Activated CD8-positive, alpha-beta T cell treated with anti-CD3 and anti-CD28 coated beads for 36 hours (primary cell): ENCODE results near the gene FGF3. TPM values are rescaled to one million over a fixed set of nuclear protein-coding genes. Genes with fewer than 3 reads are reported as not detected.

ENCODE experiments used
- ATAC-seq: fragments of 200-7000 bp; cut with Tn5 transposase; one replicate; pipeline ENCODE4 v1.10.0; 2021; ENCODE audit warnings: mild to moderate bottlenecking, moderate library complexity
- CTCF ChIA-PET: fragments of 350-600 bp; sonication (Branson Sonifier 250); formaldehyde crosslinking; loops from one replicate; lab custom pipeline; 2021; ENCODE audit warnings: antibody characterized with exemption; lab: Charles Lee
- POLR2A ChIA-PET: fragments of 350-600 bp; sonication (Branson Sonifier 250); formaldehyde crosslinking; loops from one replicate; lab custom pipeline; 2021; ENCODE audit warnings: antibody characterized with exemption; lab: Charles Lee
- DNase-seq: peaks from one replicate; pipeline ENCODE4 v3.0.0-alpha.2; 2020
- H3K27ac Mint-ChIP-seq: one replicate; pipeline ENCODE4 v1.8.0; 2021; ENCODE audit warnings: mild to moderate bottlenecking, mixed read lengths
- H3K27me3 Mint-ChIP-seq: one replicate; pipeline ENCODE4 v1.8.0; 2021; ENCODE audit warnings: mixed read lengths
- H3K36me3 Mint-ChIP-seq: one replicate; pipeline ENCODE4 v1.8.0; 2021; ENCODE audit warnings: low read depth, mixed read lengths
- H3K4me1 Mint-ChIP-seq: one replicate; pipeline ENCODE4 v1.8.0; 2021; ENCODE audit warnings: low read depth, mixed read lengths
- H3K4me3 Mint-ChIP-seq: one replicate; pipeline ENCODE4 v1.8.0; 2021; ENCODE audit warnings: mild to moderate bottlenecking, moderate library complexity, mixed read lengths
- H3K9me3 Mint-ChIP-seq: one replicate; pipeline ENCODE4 v1.8.0; 2021; ENCODE audit warnings: mixed read lengths
- CTCF ChIP-seq: fragments of 200-600 bp; IDR thresholded peaks from one replicate; pipeline ENCODE4 v1.8.0; 2022; ENCODE audit warnings: antibody characterized with exemption, mild to moderate bottlenecking
- intact Hi-C: fragments of 100-400 bp; cut with micrococcal nuclease; formaldehyde crosslinking; loops from one replicate; pipeline ENCODE4 v1.10.0; 2022
- total RNA-seq, 2 experiments: library from RNA; stranded (reverse); gene quantifications; one replicate each; pipeline ENCODE4 v1.2.3, GENCODE V29; 2021

Gene FGF3
- total RNA-seq, 2 experiments from 2014 or later: not detected

GRCh38 chr11:69797737-69798528, 21.3 kb downstream of the FGF3 start:
- Mint-ChIP-seq H3K27me3 (no peaks in the 10 kb centered on the region), H3K36me3 (no peaks in the 10 kb centered on the region), H3K9me3 (no peaks in the 10 kb centered on the region), H3K4me3 (no peak overlapping the region), H3K4me1 (no peaks in the 10 kb centered on the region), H3K27ac (no peak overlapping the region)
- POLR2A ChIA-PET: no interaction called here
- intact Hi-C loops: no loop called here
- no peak for TF ChIP-seq CTCF
- ATAC-seq: no peak
- CTCF ChIA-PET: interaction anchor here (1.0 kb wide), 1 partner anchor 105 kb away, joined by 4 read pairs; no protein-coding TSS in a partner anchor
- DNase-seq: no peak

- CTCF ChIA-PET: interaction anchor here (1.0 kb wide), 1 partner anchor 105 kb away, joined by 4 read pairs; no protein-coding TSS in a partner anchor
- no peaks in the 10 kb centered on the region for H3K36me3 Mint-ChIP-seq
Measured at GRCh38 chr11:69797156-69797555, 22.1 kb downstream of the FGF3 start.

GRCh38 chr11:69796063-69796462, 23.2 kb downstream of the FGF3 start:
- no peak overlapping the region for H3K4me3 Mint-ChIP-seq
- no peaks in the 10 kb centered on the region for H3K36me3 Mint-ChIP-seq
- intact Hi-C loops: no loop called here
- ATAC-seq: no peak
- POLR2A ChIA-PET: no interaction called here
- CTCF ChIA-PET: no interaction called here
- no peak for TF ChIP-seq CTCF
- H3K27me3 Mint-ChIP-seq: no peaks in the 10 kb centered on the region
- H3K27ac Mint-ChIP-seq: no peak overlapping the region
- no peak for DNase-seq
- H3K4me1 Mint-ChIP-seq: no peaks in the 10 kb centered on the region
- no peaks in the 10 kb centered on the region for H3K9me3 Mint-ChIP-seq

More at GRCh38 chr11:69797156-69797555, 22.1 kb downstream of the FGF3 start:
- POLR2A ChIA-PET: no interaction called here
- H3K9me3 Mint-ChIP-seq: no peaks in the 10 kb centered on the region
- intact Hi-C loops: no loop called here
- no peak for TF ChIP-seq CTCF
- no peaks in the 10 kb centered on the region for H3K27me3 Mint-ChIP-seq
- H3K27ac Mint-ChIP-seq: no peak overlapping the region
- H3K4me1 Mint-ChIP-seq: no peaks in the 10 kb centered on the region
- ATAC-seq: no peak
- no peak for DNase-seq
- no peak overlapping the region for H3K4me3 Mint-ChIP-seq

GRCh38 chr11:69791276-69792180, 27.7 kb downstream of the FGF3 start:
- Mint-ChIP-seq H3K36me3 (no peaks in the 10 kb centered on the region), H3K4me3 (no peak overlapping the region), H3K27ac (no peak overlapping the region), H3K9me3 (no peaks in the 10 kb centered on the region), H3K27me3 (no peaks in the 10 kb centered on the region), H3K4me1 (no peaks in the 10 kb centered on the region)
- DNase-seq (no peak), ATAC-seq (no peak)
- ChIA-PET CTCF (no interaction called here), POLR2A (no interaction called here)
- intact Hi-C loops: no loop called here
- TF ChIP-seq CTCF: no peak
